WTC11 (cell line): ENCODE data around the gene PDGFRB. TPM values are rescaled to one million over a fixed set of nuclear protein-coding genes. Genes with fewer than 3 reads are reported as not detected.

Source experiments
- ATAC-seq: fragments of 200-7000 bp; cut with Tn5 transposase; 2 replicates; pipeline ENCODE4 v1.10.0; 2021; ENCODE audit warnings: mild to moderate bottlenecking, moderate library complexity
- CTCF ChIA-PET: fragments of 300-600 bp; sonication (Branson Sonifier 250); formaldehyde crosslinking; loops from one replicate; lab custom pipeline; 2021; ENCODE audit warnings: antibody characterized with exemption; lab: Charles Lee
- POLR2A ChIA-PET: fragments of 350-600 bp; sonication (Branson Sonifier 250); formaldehyde crosslinking; loops from one replicate; lab custom pipeline; 2021; ENCODE audit warnings: antibody characterized with exemption; lab: Charles Lee
- DNase-seq: peaks from one replicate; pipeline ENCODE4 v3.0.0; 2021; ENCODE audit warnings: low spot score
- H3K27ac Mint-ChIP-seq: 2 replicates; pipeline ENCODE4 v1.8.0; 2021; ENCODE audit warnings: mixed read lengths
- H3K27me3 Mint-ChIP-seq: 2 replicates; pipeline ENCODE4 v1.8.0; 2021; ENCODE audit warnings: low read depth, mild to moderate bottlenecking, moderate library complexity, mixed read lengths
- H3K36me3 Mint-ChIP-seq: 2 replicates; pipeline ENCODE4 v1.8.0; 2021; ENCODE audit warnings: mixed read lengths
- H3K4me1 Mint-ChIP-seq: 2 replicates; pipeline ENCODE4 v1.8.0; 2022; ENCODE audit warnings: mixed read lengths
- H3K4me3 Mint-ChIP-seq: 2 replicates; pipeline ENCODE4 v1.8.0; 2021; ENCODE audit warnings: mild to moderate bottlenecking, moderate library complexity, mixed read lengths
- H3K9me3 Mint-ChIP-seq: 2 replicates; pipeline ENCODE4 v1.8.0; 2021; ENCODE audit warnings: mixed read lengths
- AR ChIP-seq: fragments of 250-450 bp; sonication (Bioruptor Pico); IDR thresholded peaks from 2 replicates; pipeline ENCODE4 v1.9.0; 2021; ENCODE audit warnings: mild to moderate bottlenecking
- CTCF ChIP-seq: fragments of 200-600 bp; IDR thresholded peaks from 2 replicates; pipeline ENCODE4 v1.8.0; 2022; ENCODE audit warnings: antibody characterized with exemption
- FOXJ3 ChIP-seq: sonication (generic); formaldehyde crosslinking; IDR thresholded peaks from 2 replicates; pipeline ENCODE4 v1.9.0; 2021; ENCODE audit warnings: missing genetic modification reagents, mild to moderate bottlenecking, borderline replicate concordance
- FOXP1 ChIP-seq: sonication (generic); formaldehyde crosslinking; IDR thresholded peaks from 2 replicates; pipeline ENCODE4 v1.8.0; 2022; ENCODE audit warnings: missing genetic modification reagents, mild to moderate bottlenecking, moderate library complexity, borderline replicate concordance
- GABPB1 ChIP-seq: sonication (generic); formaldehyde crosslinking; IDR thresholded peaks from 2 replicates; pipeline ENCODE4 v1.8.1; 2023; ENCODE audit warnings: mild to moderate bottlenecking, missing genetic modification reagents
- HMGA2 ChIP-seq: fragments of 250-450 bp; sonication (Bioruptor Pico); IDR thresholded peaks from 2 replicates; pipeline ENCODE4 v1.4.0; 2021; ENCODE audit warnings: mild to moderate bottlenecking, moderate library complexity
- IRF2 ChIP-seq: sonication (generic); formaldehyde crosslinking; IDR thresholded peaks from 2 replicates; pipeline ENCODE4 v1.8.0; 2022; ENCODE audit warnings: low read depth, missing genetic modification reagents, borderline replicate concordance
- KAT7 ChIP-seq: sonication (generic); formaldehyde crosslinking; IDR thresholded peaks from 2 replicates; pipeline ENCODE4 v1.8.1; 2023; ENCODE audit warnings: missing genetic modification reagents, mild to moderate bottlenecking, borderline replicate concordance
- MAX ChIP-seq: sonication (generic); formaldehyde crosslinking; IDR thresholded peaks from 2 replicates; pipeline ENCODE4 v1.8.0; 2022; ENCODE audit warnings: mild to moderate bottlenecking, missing genetic modification reagents
- RORB ChIP-seq: fragments of 250-450 bp; sonication (Bioruptor Pico); IDR thresholded peaks from 2 replicates; pipeline ENCODE4 v1.9.0; 2021; ENCODE audit warnings: mild to moderate bottlenecking
- SMAD3 ChIP-seq: sonication (generic); formaldehyde crosslinking; IDR thresholded peaks from 2 replicates; pipeline ENCODE4 v1.8.0; 2022; ENCODE audit warnings: missing genetic modification reagents, mild to moderate bottlenecking, borderline replicate concordance
- TCF7 ChIP-seq: sonication (generic); formaldehyde crosslinking; IDR thresholded peaks from 2 replicates; pipeline ENCODE4 v1.8.0; 2022; ENCODE audit warnings: mild to moderate bottlenecking, low read depth, missing genetic modification reagents, moderate library complexity
- TEAD4 ChIP-seq: sonication (generic); formaldehyde crosslinking; IDR thresholded peaks from 2 replicates; pipeline ENCODE4 v1.8.0; 2022; ENCODE audit warnings: mild to moderate bottlenecking, missing genetic modification reagents
- ZNF138 ChIP-seq: sonication (generic); formaldehyde crosslinking; conservative IDR thresholded peaks from 2 replicates; pipeline ENCODE4 v1.8.1; 2022; ENCODE audit warnings: mild to moderate bottlenecking, moderate library complexity, missing genetic modification reagents
- ZNF232 ChIP-seq: sonication (generic); formaldehyde crosslinking; IDR thresholded peaks from 2 replicates; pipeline ENCODE4 v1.8.0; 2022; ENCODE audit warnings: mild to moderate bottlenecking, missing genetic modification reagents
- ZNF317 ChIP-seq: sonication (generic); formaldehyde crosslinking; IDR thresholded peaks from 2 replicates; pipeline ENCODE4 v1.8.1; 2023; ENCODE audit warnings: low read depth, mild to moderate bottlenecking, moderate library complexity, missing genetic modification reagents, borderline replicate concordance
- ZNF396 ChIP-seq: fragments of 250-450 bp; sonication (Bioruptor Pico); IDR thresholded peaks from 2 replicates; pipeline ENCODE4 v1.8.0; 2021; ENCODE audit warnings: mild to moderate bottlenecking, moderate library complexity, borderline replicate concordance
- total RNA-seq: library from RNA; stranded (reverse); gene quantifications from 3 replicates; pipeline ENCODE4 v1.2.3, GENCODE V29; 2021
- TF ChIP-seq, protein P1 (sequence below): sonication (generic); formaldehyde crosslinking; IDR thresholded peaks from 2 replicates; pipeline ENCODE4 v1.8.0; 2022; ENCODE audit warnings: mild to moderate bottlenecking, missing genetic modification reagents
- TF ChIP-seq, protein P2 (sequence below): sonication (generic); formaldehyde crosslinking; IDR thresholded peaks from 2 replicates; pipeline ENCODE4 v1.8.1; 2023; ENCODE audit warnings: mild to moderate bottlenecking, missing genetic modification reagents
- TF ChIP-seq, protein P3 (sequence below): fragments of 250-450 bp; sonication (Bioruptor Pico); IDR thresholded peaks from 2 replicates; pipeline ENCODE4 v1.9.0; 2021; ENCODE audit warnings: moderate library complexity, mild to moderate bottlenecking, inconsistent platforms, borderline replicate concordance
- TF ChIP-seq, protein P4 (sequence below): sonication (generic); formaldehyde crosslinking; conservative IDR thresholded peaks from 2 replicates; pipeline ENCODE4 v1.8.1; 2022; ENCODE audit warnings: mild to moderate bottlenecking, missing genetic modification reagents

PDGFRB gene
- total RNA-seq, 1 experiment from 2014 or later = 5.1 TPM

- Mint-ChIP-seq H3K27ac (no peak overlapping the region), H3K27me3 (peaks cover 23% of the 10 kb centered on the region), H3K36me3 (no peaks in the 10 kb centered on the region), H3K4me3 (no peak overlapping the region), H3K9me3 (no peaks in the 10 kb centered on the region), H3K4me1 (peaks cover 1% of the 10 kb centered on the region)
- CTCF ChIA-PET = interaction anchor here (0.9 to 1.6 kb wide), 2 partner anchors 11 to 20 kb away, joined by 4 to 5 read pairs; no protein-coding TSS in a partner anchor
- DNase-seq (no peak), ATAC-seq (no peak)
- POLR2A ChIA-PET = no interaction called here
- TF ChIP-seq, protein P1, sequence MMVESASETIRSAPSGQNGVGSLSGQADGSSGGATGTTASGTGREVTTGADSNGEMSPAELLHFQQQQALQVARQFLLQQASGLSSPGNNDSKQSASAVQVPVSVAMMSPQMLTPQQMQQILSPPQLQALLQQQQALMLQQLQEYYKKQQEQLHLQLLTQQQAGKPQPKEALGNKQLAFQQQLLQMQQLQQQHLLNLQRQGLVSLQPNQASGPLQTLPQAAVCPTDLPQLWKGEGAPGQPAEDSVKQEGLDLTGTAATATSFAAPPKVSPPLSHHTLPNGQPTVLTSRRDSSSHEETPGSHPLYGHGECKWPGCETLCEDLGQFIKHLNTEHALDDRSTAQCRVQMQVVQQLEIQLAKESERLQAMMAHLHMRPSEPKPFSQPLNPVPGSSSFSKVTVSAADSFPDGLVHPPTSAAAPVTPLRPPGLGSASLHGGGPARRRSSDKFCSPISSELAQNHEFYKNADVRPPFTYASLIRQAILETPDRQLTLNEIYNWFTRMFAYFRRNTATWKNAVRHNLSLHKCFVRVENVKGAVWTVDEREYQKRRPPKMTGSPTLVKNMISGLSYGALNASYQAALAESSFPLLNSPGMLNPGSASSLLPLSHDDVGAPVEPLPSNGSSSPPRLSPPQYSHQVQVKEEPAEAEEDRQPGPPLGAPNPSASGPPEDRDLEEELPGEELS (CRISPR knock-in tag) = no peak
- TF ChIP-seq, protein P2, sequence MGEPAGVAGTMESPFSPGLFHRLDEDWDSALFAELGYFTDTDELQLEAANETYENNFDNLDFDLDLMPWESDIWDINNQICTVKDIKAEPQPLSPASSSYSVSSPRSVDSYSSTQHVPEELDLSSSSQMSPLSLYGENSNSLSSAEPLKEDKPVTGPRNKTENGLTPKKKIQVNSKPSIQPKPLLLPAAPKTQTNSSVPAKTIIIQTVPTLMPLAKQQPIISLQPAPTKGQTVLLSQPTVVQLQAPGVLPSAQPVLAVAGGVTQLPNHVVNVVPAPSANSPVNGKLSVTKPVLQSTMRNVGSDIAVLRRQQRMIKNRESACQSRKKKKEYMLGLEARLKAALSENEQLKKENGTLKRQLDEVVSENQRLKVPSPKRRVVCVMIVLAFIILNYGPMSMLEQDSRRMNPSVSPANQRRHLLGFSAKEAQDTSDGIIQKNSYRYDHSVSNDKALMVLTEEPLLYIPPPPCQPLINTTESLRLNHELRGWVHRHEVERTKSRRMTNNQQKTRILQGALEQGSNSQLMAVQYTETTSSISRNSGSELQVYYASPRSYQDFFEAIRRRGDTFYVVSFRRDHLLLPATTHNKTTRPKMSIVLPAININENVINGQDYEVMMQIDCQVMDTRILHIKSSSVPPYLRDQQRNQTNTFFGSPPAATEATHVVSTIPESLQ (CRISPR knock-in tag) = no peak
- TF ChIP-seq, protein P3, sequence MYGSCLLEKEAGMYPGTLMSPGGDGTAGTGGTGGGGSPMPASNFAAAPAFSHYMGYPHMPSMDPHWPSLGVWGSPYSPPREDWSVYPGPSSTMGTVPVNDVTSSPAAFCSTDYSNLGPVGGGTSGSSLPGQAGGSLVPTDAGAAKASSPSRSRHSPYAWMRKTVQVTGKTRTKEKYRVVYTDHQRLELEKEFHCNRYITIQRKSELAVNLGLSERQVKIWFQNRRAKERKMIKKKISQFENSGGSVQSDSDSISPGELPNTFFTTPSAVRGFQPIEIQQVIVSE = no peak
- TF ChIP-seq FOXJ3 (no peak), CTCF (no peak)
Measured at GRCh38 chr5:150195736-150196485, 40.3 kb upstream of the PDGFRB start.

DNA sequence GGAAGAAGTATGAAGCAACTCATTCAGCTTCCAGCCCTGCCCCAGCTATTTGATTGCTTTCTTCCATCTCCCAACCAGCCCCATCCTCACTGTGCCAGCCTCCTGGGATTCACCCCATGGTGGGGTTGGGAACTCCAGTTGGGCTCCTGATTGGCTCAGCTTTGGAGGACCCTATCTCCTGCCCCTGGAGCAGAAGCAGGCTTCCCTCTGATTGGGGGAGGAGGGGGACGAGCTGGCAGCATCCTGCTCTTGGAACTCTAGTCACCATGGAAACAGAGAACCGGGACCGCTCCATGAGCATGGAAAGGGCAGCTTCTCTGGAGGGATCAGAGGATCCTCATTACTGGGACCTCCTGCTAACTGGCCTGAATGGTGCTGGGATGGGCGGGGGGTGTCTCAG is 36.8 kb upstream of the PDGFRB start:
- no peak for TF ChIP-seq HMGA2 (CRISPR knock-in tag)
- TF ChIP-seq AR (CRISPR knock-in tag) = no peak
- TF ChIP-seq RORB (CRISPR knock-in tag) = no peak
- TF ChIP-seq ZNF396 (CRISPR knock-in tag) = no peak
- TF ChIP-seq ZNF138 (CRISPR knock-in tag) = no peak
- TF ChIP-seq SMAD3 (CRISPR knock-in tag) = no peak
- TF ChIP-seq, protein P4, sequence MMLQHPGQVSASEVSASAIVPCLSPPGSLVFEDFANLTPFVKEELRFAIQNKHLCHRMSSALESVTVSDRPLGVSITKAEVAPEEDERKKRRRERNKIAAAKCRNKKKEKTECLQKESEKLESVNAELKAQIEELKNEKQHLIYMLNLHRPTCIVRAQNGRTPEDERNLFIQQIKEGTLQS (CRISPR knock-in tag) = no peak
- no peak for TF ChIP-seq TEAD4 (CRISPR knock-in tag)
- TF ChIP-seq ZNF232 (CRISPR knock-in tag) = no peak
- no peak for TF ChIP-seq IRF2 (CRISPR knock-in tag)
- no peak for TF ChIP-seq FOXP1 (CRISPR knock-in tag)
- no peak for TF ChIP-seq TCF7 (CRISPR knock-in tag)
- TF ChIP-seq MAX = no peak
- TF ChIP-seq KAT7 (CRISPR knock-in tag) = no peak
- no peak for TF ChIP-seq GABPB1
- no peak for TF ChIP-seq ZNF317 (CRISPR knock-in tag)
- ATAC-seq = no peak
- no peak for DNase-seq
- ChIA-PET POLR2A (interaction anchor here (0.7 kb wide), 1 partner anchor 23 kb away, joined by 3 read pairs; no protein-coding TSS in a partner anchor), CTCF (interaction anchor here (0.8 to 2.6 kb wide), 3 partner anchors 17 to 23 kb away, joined by 3 to 8 read pairs (median 8); no protein-coding TSS in a partner anchor)
- H3K27ac Mint-ChIP-seq = no peak overlapping the region
- no peaks in the 10 kb centered on the region for H3K9me3 Mint-ChIP-seq
- peaks cover 57% of the 10 kb centered on the region for H3K27me3 Mint-ChIP-seq
- H3K4me1 Mint-ChIP-seq = peaks cover 7% of the 10 kb centered on the region
- H3K4me3 Mint-ChIP-seq = no peak overlapping the region
- no peaks in the 10 kb centered on the region for H3K36me3 Mint-ChIP-seq
